Right kidney (tissue), 9 donors: ENCODE measurements around the gene TCF19.
A peak's percentile ranks its signal among the peaks of the same experiment; 100 is the strongest.

ENCODE experiments used
- DNase-seq: peaks from one replicate; pipeline ENCODE4 v3.0.0-alpha.2; 2016
- long read RNA-seq, 8 donors: transcript quantifications; one replicate each; lab custom pipeline, GENCODE V29; 2026

Gene TCF19
- long read RNA-seq, donor 1, partial matches to known transcripts = 0 of 1 reads
- long read RNA-seq, donor 1, other reads (novel, unspliced or antisense) = 0 of 1 reads
- long read RNA-seq, donor 2 = 0 reads
- long read RNA-seq, donor 3, partial matches to known transcripts = 0 of 2 reads
- long read RNA-seq, donor 3, other reads (novel, unspliced or antisense) = 0 of 2 reads
- long read RNA-seq, donor 4, partial matches to known transcripts = 0 of 1 reads
- long read RNA-seq, donor 4, other reads (novel, unspliced or antisense) = 0 of 1 reads
- long read RNA-seq, donor 5, partial matches to known transcripts = 0 of 3 reads
- long read RNA-seq, donor 5, other reads (novel, unspliced or antisense) = 0 of 3 reads
- long read RNA-seq, donor 6, partial matches to known transcripts = 0 of 1 reads
- long read RNA-seq, donor 6, other reads (novel, unspliced or antisense) = 0 of 1 reads
- long read RNA-seq, donor 7 = 0 reads
- long read RNA-seq, donor 8, partial matches to known transcripts = 6 of 6 reads
- long read RNA-seq, donor 8, other reads (novel, unspliced or antisense) = 0 of 6 reads

- peak; percentile 97 for DNase-seq
Measured at GRCh38 chr6:31158140-31158862, at the start of gene TCF19. TSS of gene TCF19 (plus strand) at chr6:31158589. CDS start at chr6:31159470, 881 bp downstream.

DNA sequence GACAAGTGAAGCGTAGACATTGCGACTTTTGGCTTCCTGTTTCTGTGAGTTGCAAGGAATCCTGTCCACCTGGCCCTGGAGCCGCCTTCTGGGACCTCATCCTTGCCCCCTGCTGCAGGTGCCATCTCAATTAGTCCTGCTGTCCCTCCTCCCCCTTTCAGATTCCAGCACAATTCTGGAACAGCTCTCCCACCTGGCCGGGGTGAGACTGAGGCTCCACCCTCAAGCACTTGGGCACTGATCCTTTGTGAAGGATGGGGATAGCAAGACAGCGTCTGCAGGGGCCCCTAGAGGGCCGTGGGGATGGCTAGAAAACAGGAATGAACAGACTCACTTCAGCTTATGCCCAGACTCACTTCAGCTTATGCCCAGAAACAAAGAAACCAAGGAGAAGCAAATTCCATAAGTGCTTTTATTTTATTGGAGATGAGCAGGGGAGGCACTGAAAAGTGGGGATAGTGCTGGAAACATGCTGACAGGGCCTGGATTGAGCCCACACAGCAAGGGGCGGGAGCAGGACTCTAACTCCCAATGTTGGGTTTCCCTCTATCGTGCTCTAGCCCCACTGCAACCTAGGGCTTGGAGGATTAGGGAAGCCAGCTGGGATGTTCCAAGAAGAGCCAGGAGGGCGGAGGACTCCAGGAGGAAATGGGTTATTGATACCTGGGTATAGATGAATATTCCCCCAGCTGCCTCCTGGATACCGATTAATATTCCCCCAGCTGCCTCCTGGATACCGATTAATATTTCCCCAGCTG lies 47.4 kb upstream of the TCF19 start:
- no peak for DNase-seq

- no peak for DNase-seq
Measured at GRCh38 chr6:31111712-31112111, 46.7 kb upstream of the TCF19 start.

- DNase-seq = no peak
Measured at GRCh38 chr6:31112478-31112877, 45.9 kb upstream of the TCF19 start, which contains the start of gene C6orf15. TSS of gene C6orf15 (minus strand) at chr6:31112575. CDS start at chr6:31112555, 20 bp downstream.

DNA sequence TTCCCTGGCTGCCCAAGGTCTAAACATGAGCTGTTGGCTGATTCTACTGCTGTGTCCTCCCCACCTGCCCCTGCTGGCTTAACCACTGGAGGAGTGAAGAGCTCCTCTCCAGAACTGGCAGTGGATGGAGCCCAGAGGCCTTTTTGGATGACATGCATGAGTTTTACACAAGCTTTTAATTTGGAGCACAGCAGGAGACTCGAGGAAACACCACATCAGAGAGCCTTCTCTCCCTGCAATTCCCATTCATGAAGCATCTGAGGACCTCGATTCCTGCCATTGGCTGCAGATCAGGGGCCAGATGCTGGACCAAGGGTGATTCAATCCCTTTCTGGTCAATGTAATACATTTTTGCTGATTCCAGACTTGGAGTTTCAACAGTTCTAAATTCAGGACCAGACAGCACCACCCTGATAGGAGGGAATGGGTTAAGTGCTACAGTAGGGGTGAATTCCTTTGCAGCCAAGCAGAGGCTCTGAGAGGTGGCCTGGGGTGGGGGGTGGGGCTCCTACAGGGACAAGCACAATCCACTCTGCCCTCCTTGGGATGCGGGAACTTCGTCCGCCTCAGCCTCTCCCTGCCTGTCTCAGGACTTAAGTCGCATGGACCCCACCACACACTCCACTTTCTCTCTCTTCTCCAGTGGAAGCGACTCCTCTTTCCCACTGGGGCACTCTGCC lies 44.4 kb upstream of the TCF19 start:
- no peak for DNase-seq

DNA sequence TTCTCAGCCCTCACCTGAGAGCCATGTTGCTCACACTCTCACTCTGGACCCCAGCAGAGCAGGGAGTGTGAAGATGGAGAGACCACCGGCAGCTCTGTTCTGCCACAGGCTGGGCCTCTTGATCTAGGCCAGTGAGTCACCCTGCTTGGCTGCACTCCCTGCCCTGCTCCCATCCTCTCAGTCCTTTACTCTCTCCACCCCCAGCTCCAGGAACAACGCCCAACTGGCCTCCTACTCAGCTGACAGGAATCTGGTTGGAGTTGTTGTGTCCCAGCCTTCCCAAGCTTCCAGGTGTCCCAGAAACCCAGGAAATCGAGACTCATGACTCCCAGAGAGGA lies 43.9 kb upstream of the TCF19 start, which contains the start of gene PSORS1C1:
TSS of gene PSORS1C1 (plus strand) at position 260 of the 338 bp plus-strand sequence. CDS start 14,833 bp downstream, outside the sequence.
- no peak for DNase-seq

GRCh38 chr6:31114970-31115849 lies 43.2 kb upstream of the TCF19 start:
- no peak for DNase-seq

- no peak for DNase-seq
Measured at GRCh38 chr6:31115941-31116560, 42.3 kb upstream of the TCF19 start.

GRCh38 chr6:31116661-31117385 lies 41.6 kb upstream of the TCF19 start:
- no peak for DNase-seq

DNA sequence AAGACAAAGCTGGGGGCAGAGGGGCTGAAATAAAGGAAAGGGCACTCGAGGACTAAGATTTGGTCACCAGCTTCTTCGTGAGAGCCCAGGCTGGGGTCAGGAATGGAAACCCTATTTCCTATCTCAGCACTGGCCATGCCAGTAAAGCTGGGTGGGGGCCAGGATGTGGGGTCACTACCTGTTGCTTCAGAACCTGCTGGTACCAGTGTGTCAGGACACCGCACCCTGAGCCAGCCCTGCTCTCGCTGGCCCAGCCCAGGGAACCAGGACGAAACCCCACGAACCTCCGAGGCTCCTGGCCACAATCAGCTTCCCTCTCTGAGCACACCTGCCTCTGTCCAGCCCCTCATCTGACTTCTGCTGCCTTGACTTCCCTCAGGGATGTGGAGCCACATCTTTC lies 40.2 kb upstream of the TCF19 start:
- DNase-seq = no peak

DNA sequence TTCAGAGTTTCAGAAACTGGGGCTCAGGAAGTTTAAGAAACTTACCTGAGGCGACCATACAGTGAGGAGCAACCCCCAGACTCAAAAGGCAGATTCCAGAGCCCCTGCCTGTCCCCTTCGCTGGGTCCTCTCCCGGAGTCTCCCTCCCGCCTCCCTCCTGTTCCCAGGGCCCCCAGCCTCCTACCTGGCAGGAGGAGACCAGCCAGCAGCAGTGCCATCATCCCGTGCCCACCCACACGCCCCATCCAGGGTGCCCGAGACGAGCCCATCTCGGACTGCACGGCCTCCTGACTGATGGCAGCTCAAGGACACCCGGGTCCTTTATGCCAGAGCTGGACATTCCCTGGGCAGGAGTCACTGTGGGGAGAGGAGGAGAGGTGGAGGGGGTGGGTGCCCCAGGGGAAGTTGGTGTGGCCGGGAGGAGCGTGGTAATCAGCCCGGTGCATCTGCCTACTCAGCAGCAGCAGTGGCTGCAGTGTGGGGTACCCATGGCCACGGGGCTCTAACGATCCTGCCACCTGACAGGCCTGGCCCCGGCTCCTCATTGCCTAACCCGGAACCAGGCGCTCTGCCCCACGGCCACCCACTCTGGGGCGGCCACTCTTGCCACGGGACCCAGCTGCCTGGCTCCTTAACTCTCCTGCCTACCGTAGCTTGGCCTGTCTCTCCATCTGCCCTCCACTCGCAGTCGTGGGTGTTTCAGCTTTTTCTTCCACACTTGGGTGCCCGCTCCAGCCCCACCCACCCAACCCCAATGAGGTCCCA lies 38.1 kb upstream of the TCF19 start, which contains the start of gene CDSN:
TSS of gene CDSN (minus strand) at position 296 of the 765 bp plus-strand sequence. CDS start at position 269, 27 bp downstream.
- DNase-seq = no peak

DNA sequence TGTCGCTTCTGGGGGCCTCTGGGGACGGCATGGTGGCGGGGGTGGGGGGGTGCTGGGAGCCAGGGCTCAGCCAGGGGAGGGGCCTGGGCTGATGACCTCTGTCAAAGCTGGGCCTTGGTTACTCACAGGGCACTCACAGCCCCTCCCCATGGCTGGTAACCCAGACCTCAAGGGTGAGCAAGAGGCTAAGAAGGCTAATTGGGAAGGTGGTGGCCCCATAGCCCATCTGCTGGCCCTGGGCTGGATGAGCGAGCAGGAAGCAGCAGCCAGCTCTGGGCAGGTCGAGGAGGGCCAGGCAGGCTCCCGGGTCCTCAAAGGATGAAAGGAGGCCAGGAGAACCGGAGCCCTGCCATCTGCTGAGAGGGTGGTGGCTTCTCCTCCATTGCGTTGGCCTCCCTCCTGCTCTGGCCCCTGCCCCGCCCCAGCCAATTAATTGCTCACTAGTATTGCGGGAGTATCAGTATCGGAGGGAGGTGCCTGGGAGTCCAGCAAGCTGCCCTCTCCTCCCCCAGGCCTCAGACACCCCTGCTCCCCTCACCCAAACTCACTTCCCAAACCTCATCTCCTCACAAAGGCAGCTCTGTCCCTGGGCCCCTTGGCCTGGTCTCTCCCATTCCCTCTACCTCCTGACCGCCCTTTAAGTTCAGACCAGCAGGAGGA lies 37.1 kb upstream of the TCF19 start:
- DNase-seq = no peak

GRCh38 chr6:31122791-31123706 lies 35.3 kb upstream of the TCF19 start:
- DNase-seq = peak; percentile 64

DNA sequence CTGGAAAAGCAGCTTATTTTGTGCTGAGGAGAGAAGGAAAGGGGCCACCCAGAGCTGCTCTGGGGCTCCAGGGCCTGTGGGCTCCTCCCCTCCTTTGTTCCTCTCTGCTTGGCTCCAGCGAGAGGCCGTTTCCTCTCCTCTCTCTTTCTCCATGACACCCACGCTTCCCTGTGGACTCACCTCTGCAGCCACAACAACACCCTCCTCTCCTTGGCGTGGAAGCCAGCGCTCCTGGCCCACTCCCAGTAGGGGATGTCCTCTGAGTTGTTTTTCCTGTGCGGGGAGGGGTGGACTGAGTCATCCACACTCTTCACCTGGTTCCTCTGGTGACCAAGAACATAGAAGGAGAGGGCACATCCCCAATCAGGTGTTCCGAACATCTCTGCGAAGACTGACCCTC lies 33.2 kb upstream of the TCF19 start:
- no peak for DNase-seq

DNA sequence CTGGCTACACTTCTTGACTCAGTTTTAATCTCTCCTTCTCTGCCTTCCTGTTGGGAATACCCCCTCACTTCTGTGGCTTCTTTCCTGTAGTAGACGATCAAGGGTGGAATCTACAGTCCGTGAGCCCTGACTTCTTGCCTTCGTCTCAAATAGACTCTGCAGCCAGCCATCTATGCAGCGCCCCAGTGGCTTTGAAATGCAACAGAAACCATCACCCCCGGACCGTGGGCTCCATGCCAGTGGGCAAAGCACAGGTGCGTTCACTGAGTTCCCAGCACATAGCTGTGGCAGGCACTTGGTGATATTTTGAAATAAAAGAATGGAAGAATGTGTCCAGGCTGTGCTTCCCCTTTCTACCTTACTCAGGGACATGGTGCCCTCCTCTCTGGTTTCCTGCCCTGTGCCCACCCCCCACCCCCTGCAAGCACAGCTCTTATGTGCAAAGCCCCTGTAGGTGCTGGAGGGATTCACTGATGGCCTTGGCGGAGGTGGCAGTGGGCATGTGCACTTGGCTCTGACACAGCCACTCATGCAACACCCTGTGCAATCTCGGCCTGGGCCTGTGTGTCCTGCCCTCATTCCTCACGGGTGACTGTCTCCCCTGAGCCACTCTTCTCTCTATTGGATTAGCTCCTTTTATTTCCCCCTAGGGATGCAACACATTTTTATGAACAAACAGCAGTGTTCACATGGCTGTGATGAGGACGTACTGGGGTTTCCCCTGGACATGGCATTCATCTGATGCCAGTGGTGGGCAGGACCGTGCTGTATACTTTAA lies 32.6 kb upstream of the TCF19 start:
- no peak for DNase-seq
